DLD1 (cell line): ENCODE data around the gene MRPL20.
"Not testable (repeated sequence)": the region's sequence is repeated elsewhere in the genome, so short reads cannot be mapped to it uniquely, and the experiment has no call there.

Experiments
- in situ Hi-C: cut with HindIII; loops from 2 replicates; pipeline ENCODE4 v1.10.0; 2017; ENCODE audit warnings: low sequenced_read_pairs

MRPL20 gene

GRCh38 chr1:1437904-1438376 lies 30.8 kb upstream of the MRPL20 start:
- in situ Hi-C loops: no loop called here

- in situ Hi-C loops: no loop called here
Observed at GRCh38 chr1:1437033-1437903, 30.2 kb upstream of the MRPL20 start.

GRCh38 chr1:1436630-1437032 lies 29.5 kb upstream of the MRPL20 start:
- in situ Hi-C loops: no loop called here

- in situ Hi-C loops: no loop called here
Observed at GRCh38 chr1:1435911-1436629, 29.0 kb upstream of the MRPL20 start.

GRCh38 chr1:1435106-1435903 lies 28.2 kb upstream of the MRPL20 start, which contains the start of gene VWA1:
TSS of gene VWA1 (plus strand) at chr1:1435690. CDS start at chr1:1435749, 59 bp downstream.
- in situ Hi-C loops: no loop called here

- in situ Hi-C loops: no loop called here
Observed at GRCh38 chr1:1434824-1435105, 27.7 kb upstream of the MRPL20 start.

GRCh38 chr1:1434131-1434823 lies 27.2 kb upstream of the MRPL20 start:
- in situ Hi-C loops: no loop called here

- in situ Hi-C loops: no loop called here
Observed at GRCh38 chr1:1433804-1434130, 26.7 kb upstream of the MRPL20 start.

GRCh38 chr1:1432951-1433803 lies 26.1 kb upstream of the MRPL20 start:
- in situ Hi-C loops: no loop called here

GRCh38 chr1:1432274-1432950 lies 25.3 kb upstream of the MRPL20 start:
- in situ Hi-C loops: no loop called here

- in situ Hi-C loops: no loop called here
Observed at GRCh38 chr1:1431845-1432273, 24.8 kb upstream of the MRPL20 start.

- in situ Hi-C loops: no loop called here
Observed at GRCh38 chr1:1430992-1431844, 24.1 kb upstream of the MRPL20 start.

- in situ Hi-C loops: no loop called here
Observed at GRCh38 chr1:1430114-1430982, 23.3 kb upstream of the MRPL20 start.

GRCh38 chr1:1429671-1430073 lies 22.6 kb upstream of the MRPL20 start:
- in situ Hi-C loops: no loop called here

GRCh38 chr1:1428967-1429366 lies 21.9 kb upstream of the MRPL20 start:
- in situ Hi-C loops: not testable (repeated sequence)

- in situ Hi-C loops: no loop called here
Observed at GRCh38 chr1:1428174-1428573, 21.1 kb upstream of the MRPL20 start.

GRCh38 chr1:1427820-1428148 lies 20.7 kb upstream of the MRPL20 start:
- in situ Hi-C loops: no loop called here
